ENCODE measurements around the gene THSD4. TPM values are rescaled to one million over a fixed set of nuclear protein-coding genes. Genes with fewer than 3 reads are reported as not detected.

The THSD4 gene
- total and polyA plus RNA-seq, 2 of the 8 experiments (the other 6 are each of a cell fraction or from before 2014, with no cell fraction given), result 2.5 to 6.2 TPM

- no peak overlapping the region for H3K4me2 ChIP-seq (ENCODE audit: insufficient read depth in 1 of 2, low read depth in 2 of 2, low read length in 2 of 2)
- H4K20me1 ChIP-seq (replicated peaks in 1 of 2; ENCODE audit: control insufficient read depth in 1 of 2, insufficient read depth in 2 of 2, low read length in 2 of 2), result no peaks in the 10 kb centered on the region
- no peak overlapping the region for H3K9ac ChIP-seq (replicated peaks in 1 of 4; ENCODE audit: extremely low read depth in 1 of 4, low read depth in 3 of 4, low read length in 3 of 4)
- TF ChIP-seq BACH1 (IDR thresholded peaks at IDR 0.05; ENCODE audit: low read length) (no peak), HDAC6 (IDR thresholded peaks at IDR 0.05; ENCODE audit: low read depth, low read length) (no peak), EP300 (IDR thresholded peaks at IDR 0.05; ENCODE audit: borderline replicate concordance in 1 of 2, low read depth in 2 of 2, low read length in 2 of 2) (no peak), E2F6 (IDR thresholded peaks at IDR 0.05) (no peak), KDM1A (IDR thresholded peaks at IDR 0.05; ENCODE audit: borderline replicate concordance, low read length) (no peak), POLR2A (IDR thresholded peaks at IDR 0.05; ENCODE audit: control extremely low read depth in 1 of 2, low read depth in 2 of 2, low read length in 2 of 2) (no peak), TBP (IDR thresholded peaks at IDR 0.05; ENCODE audit: low read depth, low read length) (no peak), GABPA (IDR thresholded peaks at IDR 0.05; ENCODE audit: borderline replicate concordance, insufficient read depth, low read length) (no peak), SP4 (IDR thresholded peaks at IDR 0.05; ENCODE audit: low read length) (no peak), POLR2AphosphoS5 (IDR thresholded peaks at IDR 0.05; ENCODE audit: low read depth, low read length) (no peak), CEBPB (IDR thresholded peaks at IDR 0.05; ENCODE audit: low read depth, low read length) (no peak), NANOG (IDR thresholded peaks at IDR 0.05; ENCODE audit: insufficient read depth, low read depth, low read length, poor library complexity, severe bottlenecking) (no peak)
These were observed 21.9 kb upstream of the THSD4 start for GRCh38 chr15:71093054-71094024.

More at GRCh38 chr15:71093054-71094024, 21.9 kb upstream of the THSD4 start:
- H3K36me3 ChIP-seq (ENCODE audit: control insufficient read depth in 2 of 4, insufficient read depth in 4 of 4, low read length in 3 of 4), result no peaks in the 10 kb centered on the region
- no peak overlapping the region for H2BK120ac ChIP-seq (replicated peaks; ENCODE audit: low read depth, low read length)
- H3K23me2 ChIP-seq (ENCODE audit: low read depth, low read length), result no peaks in the 10 kb centered on the region
- no peaks in the 10 kb centered on the region for H3K79me2 ChIP-seq (ENCODE audit: control insufficient read depth in 1 of 2, insufficient read depth in 2 of 2, low read length in 2 of 2)
- H2BK15ac ChIP-seq (ENCODE audit: low read length), result no peak overlapping the region
- no peak overlapping the region for H2BK20ac ChIP-seq (ENCODE audit: low read length)
- no peaks in the 10 kb centered on the region for H3K4me1 ChIP-seq (replicated peaks in 1 of 4; ENCODE audit: control insufficient read depth in 3 of 4, insufficient read depth in 4 of 4, low read length in 3 of 4)
- H2AFZ ChIP-seq (ENCODE audit: low read length), result no peak overlapping the region
- H3K56ac ChIP-seq (replicated peaks; ENCODE audit: insufficient read length, low read depth, low read length), result no peak overlapping the region
- ChIA-PET POLR2A (ENCODE audit: partially characterized antibody) (no interaction called here), CTCF (ENCODE audit: partially characterized antibody) (interaction anchor here (0.8 to 2.6 kb wide), 3 partner anchors 10 to 37 kb away, joined by 3 to 15 read pairs (median 5); no protein-coding TSS in a partner anchor)
- H3K27me3 ChIP-seq (replicated peaks in 1 of 4; ENCODE audit: control insufficient read depth in 3 of 4, extremely low read depth in 1 of 4, insufficient read depth in 3 of 4, low read length in 3 of 4), result no peaks in the 10 kb centered on the region; a peak in 3 of 7 replicates
- no peak overlapping the region for H4K8ac ChIP-seq (ENCODE audit: extremely low read depth, insufficient read depth, low read length)
- no peaks in the 10 kb centered on the region for H3K79me1 ChIP-seq (ENCODE audit: low read depth, low read length)
- no peak overlapping the region for H3K4ac ChIP-seq (replicated peaks; ENCODE audit: insufficient read length, low read depth, low read length)
- H3K4me3 ChIP-seq (ENCODE audit: extremely low read depth in 1 of 4, insufficient read depth in 2 of 4, low read depth in 3 of 4, low read length in 4 of 4), result no peak overlapping the region
- no peak overlapping the region for H3K14ac ChIP-seq (ENCODE audit: insufficient read length)
- DNase-seq (ENCODE audit: low read depth in 1 of 2, low spot score in 2 of 2), result peak in 1 of 2 experiments; percentile 16
- no peak overlapping the region for H3K23ac ChIP-seq (ENCODE audit: insufficient read length)
- H4K5ac ChIP-seq (ENCODE audit: insufficient read length, low read depth, low read length), result no peak overlapping the region
- no peak overlapping the region for H3K18ac ChIP-seq (ENCODE audit: extremely low read depth, low read length)
- H4K91ac ChIP-seq (replicated peaks; ENCODE audit: insufficient read length, low read length), result no peak overlapping the region
- H3K9me3 ChIP-seq (ENCODE audit: insufficient read depth in 2 of 2, low read depth in 1 of 2, low read length in 1 of 2), result no peaks in the 10 kb centered on the region
- FAIRE-seq, result no peak
- H3K27ac ChIP-seq (ENCODE audit: low read depth, low read length), result no peak overlapping the region
- WGBS, 2 experiments (ENCODE audit: extremely low coverage in 1 of 2, insufficient coverage in 1 of 2, insufficient read length in 1 of 2, insufficient replicate concordance in 2 of 2, low coverage in 1 of 2, low lambda C conversion rate in 2 of 2, missing lambda C conversion rate in 1 of 2), result 87% methylated on average over 11 of the region's 11 CpGs; no CpG with 5 or more reads in 1 of the 2 experiments
- no peak overlapping the region for H2BK5ac ChIP-seq (ENCODE audit: low read depth, low read length)
- no peak overlapping the region for H2BK12ac ChIP-seq (ENCODE audit: low read depth, low read length)
- H2AK5ac ChIP-seq (ENCODE audit: low read depth, low read length), result no peak overlapping the region

All from H1 (cell line).